Measurements from ENCODE around the gene PRELID2.

PRELID2 gene

DNA sequence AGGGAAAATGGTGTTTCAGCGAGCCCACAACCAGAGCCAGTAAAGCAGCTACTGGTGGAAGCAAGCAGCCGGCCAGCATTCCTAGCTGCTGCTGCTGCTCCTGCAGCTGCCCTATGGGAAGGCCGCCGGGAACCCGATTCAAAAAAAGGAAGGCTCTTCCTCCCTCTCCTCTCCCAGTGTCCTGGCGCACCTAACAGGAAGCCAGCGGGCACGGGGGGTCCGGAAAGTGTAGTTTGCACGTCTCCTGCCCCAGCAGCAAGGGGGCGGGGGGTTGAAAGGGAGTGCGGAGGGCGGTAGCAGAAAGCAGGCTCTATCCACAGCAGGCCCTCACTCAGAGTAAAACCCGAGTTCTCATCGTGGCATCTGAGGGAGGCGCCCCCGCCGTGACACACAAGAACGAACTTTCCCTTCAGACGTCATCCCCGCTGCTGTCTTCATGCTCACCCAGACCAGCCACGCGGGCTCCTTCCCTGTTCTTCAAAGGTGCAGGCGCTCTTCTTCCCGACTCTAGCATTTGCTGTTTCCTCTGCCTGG is 21.2 kb upstream of the PRELID2 start (continued):
- TF ChIP-seq, protein P1, sequence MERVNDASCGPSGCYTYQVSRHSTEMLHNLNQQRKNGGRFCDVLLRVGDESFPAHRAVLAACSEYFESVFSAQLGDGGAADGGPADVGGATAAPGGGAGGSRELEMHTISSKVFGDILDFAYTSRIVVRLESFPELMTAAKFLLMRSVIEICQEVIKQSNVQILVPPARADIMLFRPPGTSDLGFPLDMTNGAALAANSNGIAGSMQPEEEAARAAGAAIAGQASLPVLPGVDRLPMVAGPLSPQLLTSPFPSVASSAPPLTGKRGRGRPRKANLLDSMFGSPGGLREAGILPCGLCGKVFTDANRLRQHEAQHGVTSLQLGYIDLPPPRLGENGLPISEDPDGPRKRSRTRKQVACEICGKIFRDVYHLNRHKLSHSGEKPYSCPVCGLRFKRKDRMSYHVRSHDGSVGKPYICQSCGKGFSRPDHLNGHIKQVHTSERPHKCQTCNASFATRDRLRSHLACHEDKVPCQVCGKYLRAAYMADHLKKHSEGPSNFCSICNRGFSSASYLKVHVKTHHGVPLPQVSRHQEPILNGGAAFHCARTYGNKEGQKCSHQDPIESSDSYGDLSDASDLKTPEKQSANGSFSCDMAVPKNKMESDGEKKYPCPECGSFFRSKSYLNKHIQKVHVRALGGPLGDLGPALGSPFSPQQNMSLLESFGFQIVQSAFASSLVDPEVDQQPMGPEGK (CRISPR knock-in tag; IDR thresholded peaks at IDR 0.05; ENCODE audit: borderline replicate concordance), result no peak
- TF ChIP-seq, protein P2, sequence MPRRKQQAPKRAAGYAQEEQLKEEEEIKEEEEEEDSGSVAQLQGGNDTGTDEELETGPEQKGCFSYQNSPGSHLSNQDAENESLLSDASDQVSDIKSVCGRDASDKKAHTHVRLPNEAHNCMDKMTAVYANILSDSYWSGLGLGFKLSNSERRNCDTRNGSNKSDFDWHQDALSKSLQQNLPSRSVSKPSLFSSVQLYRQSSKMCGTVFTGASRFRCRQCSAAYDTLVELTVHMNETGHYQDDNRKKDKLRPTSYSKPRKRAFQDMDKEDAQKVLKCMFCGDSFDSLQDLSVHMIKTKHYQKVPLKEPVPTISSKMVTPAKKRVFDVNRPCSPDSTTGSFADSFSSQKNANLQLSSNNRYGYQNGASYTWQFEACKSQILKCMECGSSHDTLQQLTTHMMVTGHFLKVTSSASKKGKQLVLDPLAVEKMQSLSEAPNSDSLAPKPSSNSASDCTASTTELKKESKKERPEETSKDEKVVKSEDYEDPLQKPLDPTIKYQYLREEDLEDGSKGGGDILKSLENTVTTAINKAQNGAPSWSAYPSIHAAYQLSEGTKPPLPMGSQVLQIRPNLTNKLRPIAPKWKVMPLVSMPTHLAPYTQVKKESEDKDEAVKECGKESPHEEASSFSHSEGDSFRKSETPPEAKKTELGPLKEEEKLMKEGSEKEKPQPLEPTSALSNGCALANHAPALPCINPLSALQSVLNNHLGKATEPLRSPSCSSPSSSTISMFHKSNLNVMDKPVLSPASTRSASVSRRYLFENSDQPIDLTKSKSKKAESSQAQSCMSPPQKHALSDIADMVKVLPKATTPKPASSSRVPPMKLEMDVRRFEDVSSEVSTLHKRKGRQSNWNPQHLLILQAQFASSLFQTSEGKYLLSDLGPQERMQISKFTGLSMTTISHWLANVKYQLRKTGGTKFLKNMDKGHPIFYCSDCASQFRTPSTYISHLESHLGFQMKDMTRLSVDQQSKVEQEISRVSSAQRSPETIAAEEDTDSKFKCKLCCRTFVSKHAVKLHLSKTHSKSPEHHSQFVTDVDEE (CRISPR knock-in tag; IDR thresholded peaks at IDR 0.05), result no peak
- no peak for TF ChIP-seq ZNF8 (CRISPR knock-in tag; IDR thresholded peaks at IDR 0.05)
- no peak for TF ChIP-seq ZFP30 (CRISPR knock-in tag; IDR thresholded peaks at IDR 0.05)
- TF ChIP-seq RARB (CRISPR knock-in tag; IDR thresholded peaks at IDR 0.05), result no peak
- no peak for TF ChIP-seq TOX (CRISPR knock-in tag; IDR thresholded peaks at IDR 0.05; ENCODE audit: borderline replicate concordance)
- no peak for TF ChIP-seq ZNF70 (CRISPR knock-in tag; IDR thresholded peaks at IDR 0.05)
- TF ChIP-seq ISL1 (CRISPR knock-in tag; IDR thresholded peaks at IDR 0.05), result no peak
- TF ChIP-seq GLIS3 (CRISPR knock-in tag; IDR thresholded peaks at IDR 0.05), result no peak
- TF ChIP-seq OSR1 (CRISPR knock-in tag; IDR thresholded peaks at IDR 0.05), result no peak
- no peak for TF ChIP-seq ESRRG (CRISPR knock-in tag; IDR thresholded peaks at IDR 0.05)

DNA sequence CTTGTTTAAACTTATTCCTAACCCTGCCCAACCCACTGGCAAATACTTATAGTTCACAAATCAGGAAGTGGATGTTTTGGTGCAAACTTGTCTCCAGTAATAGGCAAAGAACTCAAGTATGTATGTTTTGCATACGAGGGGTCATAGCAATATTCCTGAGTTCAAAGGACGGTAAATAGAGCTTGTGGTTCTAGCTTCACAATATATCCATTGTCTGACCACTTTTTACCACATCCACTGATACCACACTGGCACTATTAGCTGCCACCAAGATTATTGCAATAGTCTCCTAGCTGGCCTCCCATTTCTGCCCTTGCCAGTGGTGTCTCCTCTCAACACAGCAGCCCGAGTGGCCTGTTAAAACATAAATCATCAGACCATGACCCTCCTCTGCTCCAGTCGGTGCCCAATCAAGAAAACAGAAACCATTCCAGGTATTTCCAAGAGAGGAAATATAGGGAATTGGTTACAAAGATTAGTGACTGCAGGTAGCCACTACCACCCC is 20.7 kb upstream of the PRELID2 start:
- ATAC-seq, result no peak
- TF ChIP-seq GLIS3 (CRISPR knock-in tag; IDR thresholded peaks at IDR 0.05), result no peak
- TF ChIP-seq PPARA (CRISPR knock-in tag; IDR thresholded peaks at IDR 0.05; ENCODE audit: borderline replicate concordance), result no peak
- TF ChIP-seq, protein P2 (CRISPR knock-in tag; IDR thresholded peaks at IDR 0.05), result no peak
- no peak for TF ChIP-seq ZC3H10 (CRISPR knock-in tag; IDR thresholded peaks at IDR 0.05)
- TF ChIP-seq ESRRG (CRISPR knock-in tag; IDR thresholded peaks at IDR 0.05), result no peak
- TF ChIP-seq RARB (CRISPR knock-in tag; IDR thresholded peaks at IDR 0.05), result no peak
- no peak for TF ChIP-seq CSDC2 (CRISPR knock-in tag; IDR thresholded peaks at IDR 0.05)
- no peak for TF ChIP-seq ZNF70 (CRISPR knock-in tag; IDR thresholded peaks at IDR 0.05)
- TF ChIP-seq, protein P3, sequence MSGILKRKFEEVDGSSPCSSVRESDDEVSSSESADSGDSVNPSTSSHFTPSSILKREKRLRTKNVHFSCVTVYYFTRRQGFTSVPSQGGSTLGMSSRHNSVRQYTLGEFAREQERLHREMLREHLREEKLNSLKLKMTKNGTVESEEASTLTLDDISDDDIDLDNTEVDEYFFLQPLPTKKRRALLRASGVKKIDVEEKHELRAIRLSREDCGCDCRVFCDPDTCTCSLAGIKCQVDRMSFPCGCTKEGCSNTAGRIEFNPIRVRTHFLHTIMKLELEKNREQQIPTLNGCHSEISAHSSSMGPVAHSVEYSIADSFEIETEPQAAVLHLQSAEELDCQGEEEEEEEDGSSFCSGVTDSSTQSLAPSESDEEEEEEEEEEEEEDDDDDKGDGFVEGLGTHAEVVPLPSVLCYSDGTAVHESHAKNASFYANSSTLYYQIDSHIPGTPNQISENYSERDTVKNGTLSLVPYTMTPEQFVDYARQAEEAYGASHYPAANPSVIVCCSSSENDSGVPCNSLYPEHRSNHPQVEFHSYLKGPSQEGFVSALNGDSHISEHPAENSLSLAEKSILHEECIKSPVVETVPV (CRISPR knock-in tag; IDR thresholded peaks at IDR 0.05), result no peak

DNA sequence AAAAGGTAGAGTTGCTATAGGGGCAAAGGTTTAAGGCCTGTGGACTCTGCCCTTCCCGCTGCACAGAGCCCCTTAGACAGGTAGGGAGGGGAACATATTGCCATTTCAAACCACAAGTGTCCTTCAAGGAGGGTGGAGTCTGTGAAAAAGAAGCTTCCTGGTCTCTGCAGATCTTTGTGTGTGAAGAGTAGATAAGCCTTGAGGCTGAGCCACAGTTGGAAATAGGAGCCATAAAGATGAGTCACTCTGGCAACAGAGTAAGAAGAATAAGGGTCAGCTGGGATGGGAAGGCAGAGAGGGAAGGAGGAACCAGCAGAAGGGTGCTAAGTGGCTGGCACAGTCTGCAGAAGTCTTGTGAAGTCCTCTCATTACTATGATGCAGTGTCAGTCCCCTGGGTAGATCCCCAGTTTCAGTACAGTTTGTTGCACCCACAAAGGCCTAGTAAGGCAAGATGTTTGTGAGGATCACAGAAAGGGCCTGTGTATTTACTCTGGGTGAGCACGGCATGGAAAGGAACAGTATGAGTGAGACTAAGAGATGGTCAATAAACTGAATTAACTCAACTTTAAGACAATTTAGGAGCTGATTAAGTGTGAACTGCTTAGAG is 19.6 kb upstream of the PRELID2 start:
- ATAC-seq, result peak; percentile 96
- TF ChIP-seq ZFP3 (CRISPR knock-in tag; IDR thresholded peaks at IDR 0.05), result no peak
- TF ChIP-seq PPARA (CRISPR knock-in tag; IDR thresholded peaks at IDR 0.05; ENCODE audit: borderline replicate concordance), result no peak
- no peak for TF ChIP-seq OSR1 (CRISPR knock-in tag; IDR thresholded peaks at IDR 0.05)
- no peak for TF ChIP-seq ZFP30 (CRISPR knock-in tag; IDR thresholded peaks at IDR 0.05)
- TF ChIP-seq, protein P1 (CRISPR knock-in tag; IDR thresholded peaks at IDR 0.05; ENCODE audit: borderline replicate concordance), result no peak
- TF ChIP-seq, protein P4, sequence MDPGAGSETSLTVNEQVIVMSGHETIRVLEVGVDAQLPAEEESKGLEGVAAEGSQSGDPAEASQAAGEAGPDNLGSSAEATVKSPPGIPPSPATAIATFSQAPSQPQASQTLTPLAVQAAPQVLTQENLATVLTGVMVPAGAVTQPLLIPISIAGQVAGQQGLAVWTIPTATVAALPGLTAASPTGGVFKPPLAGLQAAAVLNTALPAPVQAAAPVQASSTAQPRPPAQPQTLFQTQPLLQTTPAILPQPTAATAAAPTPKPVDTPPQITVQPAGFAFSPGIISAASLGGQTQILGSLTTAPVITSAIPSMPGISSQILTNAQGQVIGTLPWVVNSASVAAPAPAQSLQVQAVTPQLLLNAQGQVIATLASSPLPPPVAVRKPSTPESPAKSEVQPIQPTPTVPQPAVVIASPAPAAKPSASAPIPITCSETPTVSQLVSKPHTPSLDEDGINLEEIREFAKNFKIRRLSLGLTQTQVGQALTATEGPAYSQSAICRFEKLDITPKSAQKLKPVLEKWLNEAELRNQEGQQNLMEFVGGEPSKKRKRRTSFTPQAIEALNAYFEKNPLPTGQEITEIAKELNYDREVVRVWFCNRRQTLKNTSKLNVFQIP (CRISPR knock-in tag; IDR thresholded peaks at IDR 0.05; ENCODE audit: borderline replicate concordance, low read depth), result no peak
- no peak for TF ChIP-seq ZNF565 (CRISPR knock-in tag; conservative IDR thresholded peaks at IDR 0.05; ENCODE audit: low read depth)
- no peak for TF ChIP-seq RARB (CRISPR knock-in tag; IDR thresholded peaks at IDR 0.05)
- no peak for TF ChIP-seq ZNF70 (CRISPR knock-in tag; IDR thresholded peaks at IDR 0.05)
- no peak for TF ChIP-seq SNAI2 (CRISPR knock-in tag; IDR thresholded peaks at IDR 0.05)
- TF ChIP-seq, protein P3 (CRISPR knock-in tag; IDR thresholded peaks at IDR 0.05), result no peak
- no peak for TF ChIP-seq ESRRG (CRISPR knock-in tag; IDR thresholded peaks at IDR 0.05)
- no peak for TF ChIP-seq BACH2 (CRISPR knock-in tag; IDR thresholded peaks at IDR 0.05; ENCODE audit: borderline replicate concordance)
